Ovary (tissue), 10 donors: Measurements from ENCODE around the gene OR5B2. TPM values are rescaled to one million over a fixed set of nuclear protein-coding genes. Genes with fewer than 3 reads are reported as not detected.

Source experiments
- DNase-seq, 5 donors: peaks; one replicate each; pipeline ENCODE4 v3.0.0-alpha.2; 2019 to 2020
- H3K27ac ChIP-seq, 2 donors: fragments of 200-600 bp; one replicate each; pipeline versions ENCODE4 v1.5.1 to v1.8.0; 2019 to 2022
- H3K27me3 ChIP-seq: fragments of 200-600 bp; one replicate; pipeline ENCODE4 v1.8.0; 2022
- H3K36me3 ChIP-seq: fragments of 200-600 bp; sonication (generic); one replicate; pipeline ENCODE4 v1.5.1; 2019
- H3K4me1 ChIP-seq: one replicate; pipeline ENCODE4 v1.8.1; 2013; ENCODE audit warnings: mild to moderate bottlenecking, moderate library complexity; ENCODE audit not compliant: insufficient read depth
- H3K4me3 ChIP-seq: fragments of 200-600 bp; sonication (generic); one replicate; pipeline ENCODE4 v1.5.1; 2017
- H3K9me3 ChIP-seq, 2 donors: fragments of 200-600 bp in 1 of 2; sonication (generic) in 1 of 2; one replicate each; pipeline versions ENCODE4 v1.5.1 to v1.8.1; 2013 to 2019; ENCODE audit warnings: mild to moderate bottlenecking in 1 of 2, moderate library complexity in 1 of 2
- EP300 ChIP-seq: sonication (generic); formaldehyde crosslinking; IDR thresholded peaks from one replicate; pipeline ENCODE4 v1.6.1; 2017; ENCODE audit warnings: antibody characterized with exemption
- POLR2A ChIP-seq: fragments of 450-650 bp; IDR thresholded peaks from one replicate; pipeline ENCODE4 v1.6.1; 2017; ENCODE audit warnings: antibody characterized with exemption, mild to moderate bottlenecking, moderate library complexity
- WGBS, 3 donors: extraction: QIAGEN DNeasy Blood & Tissue Kit in 1 of 3; methylation state at CpG; one replicate each; pipeline versions ENCODE4 v1.1.5 to v1.1.7; 2013 to 2017; 5-methylcytosine and 5-hydroxymethylcytosine counted together
- intact Hi-C, 4 donors: fragments of 100-400 bp; cut with DNase I; formaldehyde crosslinking; loops; one replicate each; pipeline versions ENCODE4 v1.11.0 to v1.15.1; 2022 to 2023
- long read RNA-seq, 3 donors: library from polyadenylated mRNA in 2 of 3; unstranded in 2 of 3; transcript quantifications; one replicate each; pipeline ENCODE4 v2.0.0 and lab custom pipeline, GENCODE V29; 2021 to 2026
- polyA plus RNA-seq, 2 donors: library from polyadenylated mRNA; stranded (reverse); fragments of 200-250 nt in 1 of 2; fragments of 350-450 nt in 1 of 2; fragmentation: Illumina TruSeq in 1 of 2; extraction: RNeasy Lipid Tissue Mini Kit (QIAGEN cat#74804) in 1 of 2; gene quantifications; one replicate each; pipeline ENCODE4 v1.2.3, GENCODE V29; 2013 to 2014
- total RNA-seq, 7 donors: library from RNA; depleted of rRNA in 2 of 7; stranded (reverse); fragments of >200 nt in 2 of 7; fragmentation: NEBNext Ultra II Directional in 3 of 7; extraction: Animal tissue kit (Norgen Biotek cat#: 25700) in 3 of 7; gene quantifications; one replicate each; pipeline versions ENCODE4 v1.1.0 to v1.2.4, GENCODE V29; 2016 to 2023
- TF ChIP-seq, protein P1 (sequence below), 3 donors: fragments of 450-650 bp in 2 of 3; fragments of 200-600 bp in 1 of 3; IDR thresholded peaks; one replicate each; pipeline versions ENCODE4 v1.5.1 to v1.8.0; 2016 to 2022; ENCODE audit warnings: antibody characterized with exemption in 3 of 3, mild to moderate bottlenecking in 1 of 3
- donor health status: DM: no; HTN: no; CAD: no; lungs with moderate emphysema.
- donor health status: DM: no; HTN: no; CAD: no.
- donor health status: Bipolar disorder and iron deficiency.
- donor health status: DM: yes; HTN: yes; CAD: no.
- donor health status: DM: no; HTN: no; CAD: no.
- donor health status: DM: yes; HTN: yes; CAD: no.

OR5B2 gene
- total RNA-seq (not detected), polyA plus RNA-seq (not detected)
- long read RNA-seq, donor 1 = 0 reads
- long read RNA-seq, donor 2 = 0 reads
- long read RNA-seq, donor 3 = 0 reads

DNA sequence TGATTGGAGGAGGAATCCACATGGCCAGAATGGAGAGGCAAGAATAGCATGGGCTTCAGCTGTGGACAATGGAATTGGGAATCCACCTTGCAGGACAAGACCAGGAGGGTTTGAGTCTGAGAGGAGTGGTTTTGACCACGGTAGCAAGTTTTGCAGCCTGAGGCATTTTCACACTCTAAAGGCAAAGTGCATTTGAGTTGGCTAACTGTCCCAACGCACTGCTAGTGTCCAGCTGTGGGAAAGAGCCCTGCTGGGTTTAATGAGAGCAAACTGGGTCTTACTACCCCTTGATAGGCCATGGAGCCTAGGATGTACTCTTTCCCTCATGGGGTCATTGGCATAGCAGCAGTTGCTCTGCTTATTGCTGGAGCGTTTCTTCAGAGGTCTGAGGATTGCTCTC lies at the start of gene OR5B2:
Gene OR5B2, minus strand, starts transcription at position 101 of the 400 bp plus-strand sequence. CDS start 4,860 bp downstream, outside the sequence.
- no peaks in the 10 kb centered on the region for H3K27me3 ChIP-seq
- no peak within 1 kb of the TSS for H3K27ac ChIP-seq
- H3K4me3 ChIP-seq = no peak within 1 kb of the TSS
- TF ChIP-seq, protein P1, sequence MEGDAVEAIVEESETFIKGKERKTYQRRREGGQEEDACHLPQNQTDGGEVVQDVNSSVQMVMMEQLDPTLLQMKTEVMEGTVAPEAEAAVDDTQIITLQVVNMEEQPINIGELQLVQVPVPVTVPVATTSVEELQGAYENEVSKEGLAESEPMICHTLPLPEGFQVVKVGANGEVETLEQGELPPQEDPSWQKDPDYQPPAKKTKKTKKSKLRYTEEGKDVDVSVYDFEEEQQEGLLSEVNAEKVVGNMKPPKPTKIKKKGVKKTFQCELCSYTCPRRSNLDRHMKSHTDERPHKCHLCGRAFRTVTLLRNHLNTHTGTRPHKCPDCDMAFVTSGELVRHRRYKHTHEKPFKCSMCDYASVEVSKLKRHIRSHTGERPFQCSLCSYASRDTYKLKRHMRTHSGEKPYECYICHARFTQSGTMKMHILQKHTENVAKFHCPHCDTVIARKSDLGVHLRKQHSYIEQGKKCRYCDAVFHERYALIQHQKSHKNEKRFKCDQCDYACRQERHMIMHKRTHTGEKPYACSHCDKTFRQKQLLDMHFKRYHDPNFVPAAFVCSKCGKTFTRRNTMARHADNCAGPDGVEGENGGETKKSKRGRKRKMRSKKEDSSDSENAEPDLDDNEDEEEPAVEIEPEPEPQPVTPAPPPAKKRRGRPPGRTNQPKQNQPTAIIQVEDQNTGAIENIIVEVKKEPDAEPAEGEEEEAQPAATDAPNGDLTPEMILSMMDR (IDR thresholded peaks at IDR 0.05) = no peak
- TF ChIP-seq EP300 (no peak), POLR2A (no peak)
- H3K36me3 ChIP-seq = no peaks in the 10 kb centered on the region
- WGBS, 3 donors = 63 to 73% (median 64%) methylated on average over 3 of the region's 3 CpGs
- no peaks in the 10 kb centered on the region for H3K9me3 ChIP-seq
- no peaks in the 10 kb centered on the region for H3K4me1 ChIP-seq
- no peak for DNase-seq
- intact Hi-C loops = no loop called here

DNA sequence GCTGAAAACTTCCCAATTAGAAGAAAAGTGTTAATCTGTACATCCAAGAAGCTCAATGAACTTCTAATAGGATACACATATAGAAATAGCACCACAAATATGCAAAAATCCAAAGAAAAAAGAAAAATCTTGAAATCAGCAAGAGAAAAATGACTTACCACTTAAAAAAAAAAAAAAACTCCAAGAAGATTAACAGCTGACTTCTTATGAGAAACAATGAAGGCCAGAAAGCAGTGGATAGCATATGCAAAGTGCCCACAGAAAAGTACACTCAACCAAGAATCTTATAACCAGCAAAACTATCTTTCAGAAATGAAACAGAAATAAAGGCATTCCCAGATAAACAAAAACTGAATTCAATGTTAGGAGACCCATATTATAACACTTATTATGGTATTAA lies 44.0 kb upstream of the OR5B2 start:
- Histone ChIP-seq H3K27ac (no peak overlapping the region), H3K4me1 (no peaks in the 10 kb centered on the region), H3K4me3 (no peak overlapping the region), H3K9me3 (no peaks in the 10 kb centered on the region), H3K27me3 (no peaks in the 10 kb centered on the region), H3K36me3 (no peaks in the 10 kb centered on the region)
- TF ChIP-seq, protein P1 (IDR thresholded peaks at IDR 0.05) = no peak
- DNase-seq = no peak
- intact Hi-C loops = no loop called here

DNA sequence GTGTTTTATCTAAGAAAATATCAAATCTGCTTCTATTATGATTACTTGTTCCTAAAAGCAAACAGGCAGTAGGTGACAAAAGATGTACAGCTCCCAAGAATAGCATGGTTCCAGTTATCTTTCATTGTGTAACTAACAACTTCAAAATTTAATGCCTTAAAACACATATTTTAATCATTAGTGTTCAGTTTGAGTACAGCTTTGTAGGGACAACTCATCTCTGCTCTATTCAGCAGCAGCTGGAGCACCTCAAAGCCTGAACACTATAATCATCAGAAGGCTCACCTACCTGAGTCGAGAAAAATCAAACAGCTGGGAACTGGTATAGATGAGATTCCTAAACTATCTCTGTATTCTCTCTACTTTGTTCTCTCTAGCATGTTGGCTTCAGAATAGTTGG lies 38.4 kb upstream of the OR5B2 start:
- Histone ChIP-seq H3K27me3 (no peaks in the 10 kb centered on the region), H3K9me3 (no peaks in the 10 kb centered on the region), H3K4me1 (no peaks in the 10 kb centered on the region), H3K36me3 (no peaks in the 10 kb centered on the region), H3K27ac (no peak overlapping the region), H3K4me3 (no peak overlapping the region)
- 70 to 78% (median 72%) methylated on average over 1 of the region's 1 CpG for WGBS, 3 donors
- intact Hi-C loops = no loop called here
- no peak for DNase-seq
- TF ChIP-seq EP300 = no peak
- TF ChIP-seq, protein P1 (IDR thresholded peaks at IDR 0.05) = no peak
- TF ChIP-seq POLR2A = no peak

DNA sequence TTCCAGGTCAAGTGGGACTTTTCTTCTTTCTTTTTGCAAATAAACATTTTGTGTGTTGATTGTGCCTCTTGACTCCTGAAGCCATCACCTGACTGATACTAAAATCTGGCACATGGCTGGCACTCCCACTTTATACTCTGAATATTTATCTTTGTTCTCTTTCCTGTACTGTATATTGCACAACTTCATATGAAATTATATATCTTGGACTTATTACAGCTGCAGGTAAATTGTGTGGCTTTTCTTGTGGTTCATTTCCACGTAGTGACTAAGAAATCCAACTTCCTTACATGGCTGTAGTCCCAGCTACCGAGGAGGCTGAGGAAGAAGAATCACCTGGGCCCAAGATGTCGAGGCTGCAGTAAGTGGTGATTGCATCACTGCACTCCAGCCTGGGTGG lies 37.8 kb upstream of the OR5B2 start:
- Histone ChIP-seq H3K36me3 (no peaks in the 10 kb centered on the region), H3K4me1 (no peaks in the 10 kb centered on the region), H3K27ac (no peak overlapping the region), H3K27me3 (no peaks in the 10 kb centered on the region), H3K9me3 (no peaks in the 10 kb centered on the region), H3K4me3 (no peak overlapping the region)
- no peak for DNase-seq
- TF ChIP-seq, protein P1 (IDR thresholded peaks at IDR 0.05) = no peak
- TF ChIP-seq EP300 (no peak), POLR2A (no peak)
- 53 to 68% (median 55%) methylated on average over 3 of the region's 3 CpGs for WGBS, 3 donors
- intact Hi-C loops = no loop called here

DNA sequence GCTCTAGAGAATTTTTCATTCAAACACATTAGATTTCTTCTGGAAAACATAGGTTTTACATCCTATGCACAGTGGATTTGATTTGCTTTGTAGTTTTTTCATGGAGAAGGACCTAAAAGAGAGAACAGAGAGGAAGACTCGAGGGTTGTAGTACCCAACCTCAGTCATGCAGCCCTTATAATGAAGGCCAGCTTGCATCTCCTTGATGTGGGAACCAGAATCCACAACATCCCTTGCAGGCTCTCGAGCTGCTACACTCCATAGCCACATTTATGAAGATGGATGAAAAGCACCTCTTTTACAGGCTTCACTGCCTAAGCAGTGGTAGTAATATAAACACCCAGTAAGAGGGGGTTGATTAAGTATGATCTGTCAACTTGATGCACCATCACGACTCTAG lies 23.7 kb upstream of the OR5B2 start:
- intact Hi-C loops = no loop called here
- TF ChIP-seq POLR2A (no peak), EP300 (no peak)
- TF ChIP-seq, protein P1 (IDR thresholded peaks at IDR 0.05) = no peak
- no peak for DNase-seq

More for the DNA sequence above, 23.7 kb upstream of the OR5B2 start:
- H3K4me3 ChIP-seq = no peak overlapping the region
- H3K27ac ChIP-seq = no peak overlapping the region
- H3K4me1 ChIP-seq = no peaks in the 10 kb centered on the region
- no peaks in the 10 kb centered on the region for H3K27me3 ChIP-seq
- H3K36me3 ChIP-seq = no peaks in the 10 kb centered on the region
- 41 to 63% (median 42%) methylated on average over 3 of the region's 3 CpGs for WGBS, 3 donors
- no peaks in the 10 kb centered on the region for H3K9me3 ChIP-seq
